ENCODE measurements around the gene OTOL1.
A peak's percentile ranks its signal among the peaks of the same experiment; 100 is the strongest.
"Not testable (repeated sequence)": the region's sequence is repeated elsewhere in the genome, so short reads cannot be mapped to it uniquely, and the experiment has no call there.

The OTOL1 gene
- 0 reads per million in 2 donors for total RNA-seq

DNA sequence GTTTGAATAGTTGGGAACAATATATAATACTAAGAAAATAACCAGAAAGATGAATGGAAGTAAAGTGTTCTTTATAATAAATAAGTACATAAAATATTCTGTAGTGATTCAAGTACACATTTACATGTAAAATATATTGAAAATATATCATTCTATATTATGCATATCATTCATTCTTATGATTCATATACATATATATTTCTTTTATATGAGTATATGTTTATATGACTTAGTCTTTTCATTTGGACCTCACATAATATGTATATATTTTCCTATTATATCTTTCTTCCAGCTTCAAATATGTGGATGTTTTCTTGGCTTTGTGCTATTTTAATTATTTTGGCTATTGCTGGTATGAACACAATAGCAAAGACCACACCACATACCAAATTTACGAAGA is at the start of gene OTOL1:
OTOL1 (plus strand) TSS at position 301 of the 400 bp plus-strand sequence; CDS start at position 301, 0 bp downstream.
- no peak for DNase-seq

DNA sequence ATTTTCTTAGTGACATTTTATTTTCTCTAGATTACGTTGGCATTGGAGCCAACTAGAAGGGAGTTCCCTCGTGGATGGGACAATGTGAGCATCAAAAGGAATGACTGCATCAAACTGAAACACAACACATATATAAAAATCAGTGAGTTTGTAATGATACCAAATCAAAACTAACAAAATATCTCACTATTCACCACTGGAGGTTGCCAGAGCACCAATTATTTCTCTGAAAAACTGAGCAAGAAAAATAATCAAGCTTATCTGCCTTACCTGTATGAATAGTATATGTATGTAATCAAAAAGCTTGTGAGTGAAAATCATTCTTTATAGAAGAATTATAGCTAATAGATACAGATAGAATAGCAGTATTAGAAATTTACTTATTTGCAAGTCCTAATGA is 46.8 kb upstream of the OTOL1 start:
- no peak for DNase-seq

- DNase-seq, result peak in 1 of 5 experiments; percentile 2
These were observed 44.4 kb upstream of the OTOL1 start for GRCh38 chr3:161452179-161452578.

- no peak for DNase-seq
These were observed 42.0 kb upstream of the OTOL1 start for GRCh38 chr3:161454615-161455014.

DNA sequence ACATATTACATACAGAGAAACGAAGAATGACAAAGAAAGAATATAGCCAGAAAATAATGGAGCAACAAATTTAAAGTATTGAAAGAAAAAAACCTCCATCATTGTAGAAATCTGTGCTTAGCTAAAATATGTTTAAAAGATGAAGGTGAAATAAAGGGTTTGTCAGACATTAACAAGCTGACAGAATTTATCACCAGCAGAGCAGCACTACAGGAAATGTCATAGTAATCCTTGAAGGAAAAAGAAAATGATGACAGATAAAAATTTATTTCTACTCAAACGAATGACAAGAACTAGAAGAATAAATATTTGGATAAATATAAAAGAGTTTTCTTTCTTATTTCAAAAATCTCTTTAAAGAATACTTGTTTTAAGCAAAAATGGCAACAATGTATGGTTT is 40.6 kb upstream of the OTOL1 start:
- DNase-seq, result no peak

DNA sequence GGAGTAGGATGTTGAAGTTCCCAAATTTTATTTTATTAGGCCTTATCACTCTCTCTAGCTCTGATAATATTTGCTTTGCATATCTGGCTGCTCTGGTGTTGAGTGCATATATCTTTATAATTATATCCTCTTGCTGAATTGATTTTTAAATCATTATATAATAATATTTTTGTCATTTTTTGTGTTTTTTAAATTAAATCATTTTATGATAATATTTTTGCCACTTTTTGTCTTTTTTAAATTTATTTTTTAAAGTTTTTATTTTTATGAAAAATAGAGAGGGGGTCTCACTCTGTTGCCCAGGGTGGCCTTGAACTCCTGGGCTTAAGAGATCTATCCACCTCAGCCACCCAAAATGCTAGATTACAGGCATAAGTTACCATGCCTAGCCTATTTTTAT is 34.5 kb upstream of the OTOL1 start:
- DNase-seq, result no peak

DNA sequence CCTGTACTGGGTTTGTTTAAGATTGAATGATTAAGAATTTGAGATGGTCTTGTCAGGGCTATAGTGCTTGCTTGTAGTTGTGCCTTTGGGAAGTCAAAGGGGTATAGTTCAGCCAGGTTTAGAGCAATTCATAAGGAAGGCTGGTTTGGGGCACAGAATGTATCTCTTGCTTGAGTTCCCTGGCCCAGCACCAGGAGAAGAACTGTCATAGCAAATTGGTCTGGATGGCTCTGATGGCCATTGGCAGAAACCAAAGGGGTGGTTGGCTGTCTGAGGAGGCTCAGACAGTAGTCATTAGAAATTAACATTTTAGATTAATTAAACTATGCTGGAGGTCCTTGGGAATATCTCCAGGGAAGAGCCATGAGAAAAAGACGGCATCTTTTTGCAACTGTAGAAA is 25.4 kb upstream of the OTOL1 start:
- no peak for DNase-seq

DNA sequence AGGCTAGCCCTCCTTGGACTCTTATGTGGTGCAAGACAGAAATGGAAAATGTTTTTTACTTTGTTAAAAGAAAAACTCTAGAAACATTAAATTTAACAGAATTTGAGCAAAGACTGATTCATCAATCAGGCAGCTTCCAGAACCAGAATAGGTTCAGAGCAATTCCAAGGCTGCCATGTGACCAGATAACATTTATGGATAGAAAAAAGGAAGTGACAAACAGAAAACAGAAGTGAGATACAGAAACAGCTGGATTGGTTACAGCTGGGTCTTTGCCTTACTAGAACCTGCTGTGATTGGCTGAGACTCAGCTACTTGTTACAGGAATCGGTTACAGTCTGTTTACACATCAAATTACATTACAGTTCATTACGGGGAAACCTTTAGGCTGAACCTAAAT is 22.5 kb upstream of the OTOL1 start:
- no peak for DNase-seq

GRCh38 chr3:161474741-161475140 is 21.9 kb upstream of the OTOL1 start:
- no peak for DNase-seq

DNA sequence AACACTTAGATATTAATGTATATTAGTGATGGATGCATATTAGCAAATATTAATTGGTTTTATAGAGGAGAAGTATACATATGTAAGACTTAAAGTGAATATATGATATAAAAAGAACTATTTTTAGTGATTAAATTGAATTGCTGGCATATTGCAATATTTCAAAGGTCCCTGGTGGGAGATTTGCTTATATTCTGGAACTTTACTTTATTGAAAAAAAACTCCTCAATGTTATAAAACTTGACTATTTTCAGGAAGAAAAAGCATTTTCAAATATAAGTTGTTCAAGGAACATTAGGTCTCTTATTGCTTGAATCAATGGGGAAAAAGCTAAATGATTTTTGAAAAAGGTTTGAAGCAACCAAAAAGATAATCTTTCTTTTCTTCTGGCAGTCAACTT is 21.4 kb upstream of the OTOL1 start:
- DNase-seq, result no peak

DNA sequence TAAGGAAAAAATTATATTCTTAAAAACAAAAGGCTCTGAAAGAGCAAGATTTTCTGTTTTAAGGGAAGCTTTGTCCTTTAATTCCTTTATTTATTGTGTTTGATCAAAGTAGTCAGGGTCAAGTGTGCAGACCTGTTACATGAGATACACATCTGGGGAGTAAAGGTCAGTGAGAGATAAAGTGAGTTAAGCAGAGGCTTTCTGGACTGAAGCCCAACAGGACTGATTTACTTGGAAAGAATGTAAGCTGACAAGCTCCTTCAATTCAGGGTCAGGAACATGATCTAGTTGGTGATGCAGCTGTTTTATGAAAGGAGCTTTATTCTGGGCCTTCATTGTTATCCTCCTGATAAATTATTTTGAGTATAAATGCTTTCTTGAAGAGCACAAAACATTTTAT is 20.7 kb upstream of the OTOL1 start:
- no peak for DNase-seq

- no peak for DNase-seq
These were observed 12.4 kb upstream of the OTOL1 start for GRCh38 chr3:161484226-161484625.

DNA sequence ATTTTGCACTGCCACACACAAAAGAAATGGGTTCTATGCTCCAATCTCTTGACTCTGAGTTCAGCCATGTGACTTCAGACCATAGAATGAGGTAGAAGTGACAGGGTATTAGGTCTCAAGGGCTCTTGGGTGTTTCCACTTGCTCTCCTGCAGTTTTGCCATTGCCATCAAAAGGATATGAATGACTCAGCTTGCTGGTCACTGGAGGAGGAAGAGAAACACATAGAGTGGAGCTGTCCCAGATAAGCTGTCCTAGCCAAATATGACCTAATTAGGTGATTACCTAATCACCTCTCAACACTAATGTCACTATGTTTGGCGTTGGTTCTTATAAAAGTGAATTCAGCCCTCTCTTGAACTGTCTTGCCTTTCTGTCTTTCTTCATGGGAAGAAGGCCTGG is 8.3 kb upstream of the OTOL1 start:
- not testable (repeated sequence) for DNase-seq

GRCh38 chr3:161489395-161489794 is 7.2 kb upstream of the OTOL1 start:
- DNase-seq, result no peak

DNA sequence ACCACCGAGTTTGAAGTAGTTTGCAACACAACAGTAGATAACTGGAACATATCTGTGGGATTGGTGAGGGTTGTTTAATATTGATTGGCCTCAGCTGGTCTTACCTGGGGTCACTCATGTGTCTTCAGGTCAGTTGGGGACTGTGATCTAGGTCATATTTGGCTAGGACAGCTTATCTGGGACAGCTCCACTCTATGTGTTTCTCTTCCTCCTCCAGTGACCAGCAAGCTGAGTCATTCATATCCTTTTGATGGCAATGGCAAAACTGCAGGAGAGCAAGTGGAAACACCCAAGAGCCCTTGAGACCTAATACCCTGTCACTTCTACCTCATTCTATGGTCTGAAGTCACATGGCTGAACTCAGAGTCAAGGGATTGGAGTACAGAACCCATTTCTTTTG is 5.8 kb upstream of the OTOL1 start:
- DNase-seq, result not testable (repeated sequence)

GRCh38 chr3:161498259-161498921 is 1.8 kb downstream of the OTOL1 start:
- no peak for DNase-seq

DNA sequence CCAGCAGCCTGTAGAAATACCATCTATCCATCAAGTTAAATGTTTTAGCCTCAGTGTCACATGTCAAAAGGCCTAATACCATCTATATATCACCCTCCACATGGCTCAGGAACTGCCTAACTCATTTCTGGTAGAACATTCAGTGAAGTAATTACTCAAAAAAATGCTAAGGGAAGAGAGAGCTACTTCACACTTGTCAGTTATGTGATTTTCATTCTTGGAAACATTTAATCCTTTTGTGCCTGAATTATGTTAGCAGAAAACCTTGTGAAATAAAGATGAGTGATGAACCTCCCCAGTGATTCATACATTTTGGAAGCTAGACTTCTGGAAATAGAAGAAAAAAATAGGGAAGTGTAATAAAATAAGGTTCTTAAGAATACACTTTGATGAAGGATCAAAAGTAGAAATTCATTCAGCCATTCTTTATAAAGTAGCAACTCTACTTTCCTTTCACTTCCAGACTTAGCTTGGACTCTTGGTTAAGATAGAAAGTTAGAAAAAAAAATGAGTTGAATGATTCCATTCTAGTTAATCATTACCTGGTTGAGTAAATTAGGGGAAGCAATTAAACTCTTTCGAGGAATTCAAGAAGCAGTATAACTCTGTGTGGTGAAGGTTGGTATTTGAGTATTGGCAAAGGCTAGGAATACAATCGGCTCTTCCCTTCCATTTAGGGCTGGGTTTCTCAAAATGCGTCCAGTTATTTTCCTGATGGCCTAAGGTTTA is 3.6 kb downstream of the OTOL1 start:
- no peak for DNase-seq

DNA sequence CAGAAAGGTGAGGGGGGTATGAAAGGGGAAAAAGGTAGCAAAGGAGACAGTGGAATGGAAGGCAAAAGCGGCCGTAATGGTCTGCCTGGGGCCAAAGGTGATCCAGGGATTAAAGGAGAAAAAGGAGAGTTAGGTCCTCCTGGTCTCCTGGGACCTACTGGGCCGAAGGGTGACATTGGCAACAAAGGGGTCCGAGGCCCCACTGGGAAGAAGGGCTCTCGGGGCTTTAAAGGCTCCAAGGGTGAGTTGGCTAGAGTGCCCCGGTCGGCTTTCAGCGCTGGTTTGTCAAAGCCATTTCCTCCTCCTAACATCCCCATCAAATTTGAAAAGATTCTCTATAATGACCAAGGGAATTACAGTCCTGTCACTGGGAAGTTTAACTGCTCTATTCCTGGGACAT is 6.7 kb downstream of the OTOL1 start:
- DNase-seq, result no peak

DNA sequence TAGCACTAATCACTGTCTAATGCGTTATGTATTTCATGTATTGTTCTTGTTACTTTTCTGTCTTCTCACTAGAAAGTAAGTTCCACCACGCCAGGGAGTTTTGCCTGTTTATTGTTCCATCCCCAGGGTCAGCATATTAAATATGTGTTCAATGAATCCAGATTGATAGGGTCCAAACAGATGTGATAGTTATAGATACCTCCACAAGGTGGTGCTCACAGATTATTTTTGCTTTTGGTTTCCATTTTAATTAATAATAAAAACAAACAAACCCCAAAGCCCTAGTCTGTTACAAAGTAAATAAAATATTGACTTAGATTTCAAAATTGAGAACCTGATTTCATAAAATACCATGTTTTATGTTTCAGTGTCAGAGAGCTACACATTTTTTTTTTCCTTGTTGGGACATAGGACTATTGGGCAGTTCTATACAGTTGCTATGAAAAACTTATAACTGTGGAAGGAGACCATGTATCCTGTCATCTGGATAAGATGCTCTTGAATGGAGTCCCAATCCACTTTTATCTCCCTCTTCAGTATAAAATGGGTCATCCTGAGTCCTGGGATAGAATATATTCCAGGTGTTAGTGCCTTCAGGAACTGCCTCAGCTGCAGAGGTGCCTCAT is 12.4 kb downstream of the OTOL1 start:
- no peak for DNase-seq

DNA sequence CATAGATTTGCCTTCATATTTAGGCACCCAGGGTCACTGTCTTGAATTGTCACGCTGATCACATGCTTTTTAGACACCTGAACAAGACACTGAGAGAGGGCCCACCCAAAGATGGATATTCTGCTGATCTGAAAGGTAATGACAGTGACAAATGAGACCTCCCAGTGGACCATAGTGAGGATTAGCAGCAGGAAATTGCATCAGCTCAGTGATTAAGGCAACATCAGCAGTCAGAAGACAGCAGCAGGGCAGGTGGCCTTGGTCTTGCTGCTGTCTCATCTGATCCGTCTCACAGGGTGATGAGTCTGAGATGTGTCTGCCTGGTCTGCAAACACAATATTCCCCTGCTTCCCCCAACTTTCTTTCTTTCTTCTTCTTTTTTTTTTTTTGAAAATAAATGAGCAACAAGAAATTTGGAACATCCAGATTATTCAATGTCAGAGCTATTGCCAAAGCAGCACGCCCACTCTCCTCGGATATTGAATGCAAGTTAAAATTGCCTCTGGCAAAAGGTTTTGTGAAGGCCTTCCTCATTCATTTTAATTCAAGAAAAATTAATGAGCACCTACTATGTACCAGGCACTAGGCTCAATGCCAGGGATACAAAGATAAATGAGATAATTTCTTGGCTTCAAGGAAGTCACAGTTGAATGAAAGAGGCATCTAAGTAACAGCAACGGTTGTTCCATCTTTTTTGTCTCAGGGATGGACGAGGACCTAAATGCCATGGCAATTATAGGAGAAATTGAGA is 14.1 kb downstream of the OTOL1 start:
- DNase-seq, result no peak

GRCh38 chr3:161523916-161524315 is 27.3 kb downstream of the OTOL1 start:
- no peak for DNase-seq

DNA sequence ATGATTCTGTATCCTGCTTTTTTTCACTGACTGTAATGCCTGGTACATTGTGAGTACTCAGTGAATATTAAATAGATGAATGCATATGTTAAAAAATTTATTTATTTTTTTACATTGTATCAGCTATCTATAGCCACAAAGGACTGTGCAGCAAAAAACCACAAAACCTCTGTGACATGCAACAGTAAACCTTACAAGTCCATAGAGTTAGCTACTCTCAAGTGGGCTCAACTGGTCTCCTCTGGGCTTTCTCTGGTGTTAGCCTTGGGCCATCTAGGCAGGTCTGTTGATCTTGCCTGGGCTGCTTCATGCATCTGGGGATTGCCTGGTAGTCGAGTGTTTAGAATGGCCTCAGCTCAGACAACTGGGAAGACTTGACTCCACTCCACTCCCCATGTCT is 35.3 kb downstream of the OTOL1 start:
- DNase-seq, result no peak

DNA sequence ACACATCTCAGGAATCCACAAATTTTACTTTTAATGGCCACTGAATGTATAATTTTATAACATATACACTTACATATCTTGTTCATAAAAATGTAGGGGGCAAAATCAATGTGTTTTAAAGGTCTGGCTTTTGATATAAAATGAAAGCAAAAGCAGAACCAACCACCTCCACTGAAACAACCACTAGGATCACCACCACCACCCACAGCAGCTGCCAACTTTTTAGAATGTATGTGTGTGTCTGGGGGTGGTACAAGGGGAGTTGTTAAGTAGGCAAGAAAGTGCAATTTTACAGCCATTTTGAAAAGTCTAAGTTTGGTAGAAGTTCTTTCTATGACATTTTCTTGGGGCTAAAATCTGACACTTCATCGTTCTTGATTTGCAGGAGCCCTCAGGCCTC is 44.0 kb downstream of the OTOL1 start:
- DNase-seq, result peak in 1 of 5 experiments; percentile 23
